Upper lobe of left lung (tissue), 6 donors: ENCODE data around the gene PEX14. TPM values are rescaled to one million over a fixed set of nuclear protein-coding genes. Genes with fewer than 3 reads are reported as not detected.

ENCODE experiments used
- ATAC-seq, 2 donors: fragments of 200-7000 bp; cut with Tn5 transposase; one replicate each; pipeline ENCODE4 v1.9.1; 2022; ENCODE audit warnings: mild to moderate bottlenecking in 2 of 2, moderate library complexity in 2 of 2; ENCODE audit not compliant: low FRiP score in 2 of 2
- DNase-seq, 2 donors: peaks; one replicate each; pipeline ENCODE4 v3.0.0-alpha.2; 2019 to 2020
- H3K27ac ChIP-seq, 4 donors: fragments of 200-600 bp; sonication (generic); one replicate each; pipeline ENCODE4 v1.5.1; 2016 to 2019
- H3K27me3 ChIP-seq, 4 donors: fragments of 200-600 bp; sonication (generic); one replicate each; pipeline ENCODE4 v1.5.1; 2017 to 2019
- H3K36me3 ChIP-seq, 4 donors: fragments of 200-600 bp; sonication (generic); one replicate each; pipeline ENCODE4 v1.5.1; 2016 to 2019
- H3K4me1 ChIP-seq, 4 donors: fragments of 200-600 bp; sonication (generic); one replicate each; pipeline ENCODE4 v1.5.1; 2018 to 2019
- H3K4me3 ChIP-seq, 4 donors: fragments of 200-600 bp; sonication (generic); one replicate each; pipeline ENCODE4 v1.5.1; 2017 to 2019; ENCODE audit warnings: mild to moderate bottlenecking in 2 of 4, moderate library complexity in 1 of 4
- H3K9me3 ChIP-seq, 4 donors: fragments of 200-600 bp; sonication (generic); one replicate each; pipeline ENCODE4 v1.5.1; 2018 to 2019
- CTCF ChIP-seq, 6 experiments: fragments of 450-650 bp in 4 of 6; fragments of 200-600 bp in 2 of 6; sonication (generic) in 2 of 6; IDR thresholded peaks; one replicate each; pipeline ENCODE4 v1.5.1; 2016 to 2019; ENCODE audit warnings: antibody characterized with exemption in 6 of 6
- EP300 ChIP-seq, 4 donors: sonication (generic); formaldehyde crosslinking; IDR thresholded peaks; one replicate each; pipeline ENCODE4 v1.5.1; 2017; ENCODE audit warnings: antibody characterized with exemption in 4 of 4, control low read depth in 2 of 4
- POLR2A ChIP-seq, 4 donors: fragments of 450-650 bp; IDR thresholded peaks; one replicate each; pipeline ENCODE4 v1.5.1; 2016 to 2017; ENCODE audit warnings: antibody characterized with exemption in 4 of 4, mild to moderate bottlenecking in 2 of 4
- POLR2AphosphoS5 ChIP-seq, 2 donors: sonication (generic); formaldehyde crosslinking; IDR thresholded peaks; one replicate each; pipeline ENCODE4 v1.5.1; 2017; ENCODE audit warnings: antibody characterized with exemption in 2 of 2
- WGBS, 2 donors: methylation state at CpG; one replicate each; pipeline ENCODE4 v1.1.5; 2017 to 2018; 5-methylcytosine and 5-hydroxymethylcytosine counted together
- total RNA-seq, 6 donors: library from RNA; depleted of rRNA in 4 of 6; stranded (reverse); fragments of >200 nt in 4 of 6; gene quantifications; one replicate each; pipeline versions ENCODE4 v1.1.0 to v1.2.1, GENCODE V29; 2016 to 2021
- donor health status: DM: no; HTN: no; CAD: no; lungs with moderate emphysema.
- donor health status: DM: no; HTN: yes; CAD: no; lungs with severe emphysema.

PEX14 gene
- total RNA-seq, 6 donors from 2014 or later: 21.2 to 43.0 (median 29.9) TPM

GRCh38 chr1:10529765-10530164, 55.0 kb downstream of the PEX14 start:
- Histone ChIP-seq H3K4me3 (no peak overlapping the region), H3K27ac (peak overlapping the region in 2 of 4 donors; percentile 47 to 62), H3K27me3 (no peaks in the 10 kb centered on the region), H3K9me3 (no peaks in the 10 kb centered on the region), H3K4me1 (peaks cover 28 to 45% (median 36%) of the 10 kb centered on the region in 4 donors), H3K36me3 (no peaks in the 10 kb centered on the region)
- TF ChIP-seq CTCF (IDR thresholded peaks at IDR 0.05) (no peak), POLR2AphosphoS5 (IDR thresholded peaks at IDR 0.05) (no peak), POLR2A (IDR thresholded peaks at IDR 0.05) (no peak), EP300 (IDR thresholded peaks at IDR 0.05) (no peak)
- DNase-seq (no peak), ATAC-seq (no peak)
- 23 to 35% methylated on average over 3 of the region's 3 CpGs for WGBS, 2 donors

GRCh38 chr1:10530281-10530740, 55.6 kb downstream of the PEX14 start:
- H3K4me3 ChIP-seq: peak overlapping the region in 3 of 4 donors; percentile 15 to 39 (median 24)
- peak overlapping the region; percentile 36 to 66 (median 58) for H3K27ac ChIP-seq
- H3K9me3 ChIP-seq: no peaks in the 10 kb centered on the region
- peak; percentile 70 to 89 (median 84) for TF ChIP-seq CTCF (IDR thresholded peaks at IDR 0.05)
- TF ChIP-seq EP300 (IDR thresholded peaks at IDR 0.05): no peak
- TF ChIP-seq POLR2A (IDR thresholded peaks at IDR 0.05): no peak
- H3K4me1 ChIP-seq: peaks cover 28 to 45% (median 36%) of the 10 kb centered on the region in 4 donors
- peak; percentile 72 to 92 for ATAC-seq
- no peaks in the 10 kb centered on the region for H3K27me3 ChIP-seq
- DNase-seq: peak; percentile 84 to 92
- WGBS, 2 donors: 17 to 31% methylated on average over 20 of the region's 20 CpGs
- H3K36me3 ChIP-seq: no peaks in the 10 kb centered on the region

GRCh38 chr1:10530756-10531495, 56.2 kb downstream of the PEX14 start:
- Histone ChIP-seq H3K9me3 (no peaks in the 10 kb centered on the region), H3K4me1 (peaks cover 28 to 45% (median 36%) of the 10 kb centered on the region in 4 donors), H3K27me3 (no peaks in the 10 kb centered on the region), H3K4me3 (peak overlapping the region in 3 of 4 donors; percentile 15 to 39 (median 24)), H3K36me3 (peaks cover 0 to 2% (median 0%) of the 10 kb centered on the region in 4 donors), H3K27ac (peak overlapping the region; percentile 36 to 66 (median 48))
- WGBS, 2 donors: 33 to 44% methylated on average over 17 of the region's 17 CpGs
- ATAC-seq (peak in 1 of 2 donors; percentile 43), DNase-seq (no peak)
- no peak for TF ChIP-seq EP300 (IDR thresholded peaks at IDR 0.05)
- no peak for TF ChIP-seq POLR2A (IDR thresholded peaks at IDR 0.05)
- no peak for TF ChIP-seq CTCF (IDR thresholded peaks at IDR 0.05)
- TF ChIP-seq POLR2AphosphoS5 (IDR thresholded peaks at IDR 0.05): no peak

- no peak for TF ChIP-seq POLR2AphosphoS5 (IDR thresholded peaks at IDR 0.05)
- TF ChIP-seq EP300 (IDR thresholded peaks at IDR 0.05): no peak
- no peak for TF ChIP-seq CTCF (IDR thresholded peaks at IDR 0.05)
- no peak for TF ChIP-seq POLR2A (IDR thresholded peaks at IDR 0.05)
- no peaks in the 10 kb centered on the region for H3K9me3 ChIP-seq
- peaks cover 28 to 43% (median 36%) of the 10 kb centered on the region in 4 donors for H3K4me1 ChIP-seq
- ATAC-seq (no peak), DNase-seq (no peak)
- H3K27me3 ChIP-seq: no peaks in the 10 kb centered on the region
- WGBS, 2 donors: 88% methylated on average over 7 to 8 of the region's 8 CpGs
- no peak overlapping the region for H3K27ac ChIP-seq
- H3K4me3 ChIP-seq: no peak overlapping the region
- peaks cover 0 to 16% (median 3%) of the 10 kb centered on the region in 4 donors for H3K36me3 ChIP-seq
Measured at GRCh38 chr1:10532362-10532761, 57.6 kb downstream of the PEX14 start.
